Ishikawa (cell line): ENCODE data around the gene RFXANK.
A peak's percentile ranks its signal among the peaks of the same experiment; 100 is the strongest.

Experiments used
- CEBPB ChIP-seq: IDR thresholded peaks from 2 replicates; pipeline ENCODE4 v1.6.1; 2012
- CREB1 ChIP-seq: IDR thresholded peaks from 2 replicates; pipeline ENCODE4 v1.6.1; 2012; ENCODE audit warnings: low read depth
- EGR1 ChIP-seq: IDR thresholded peaks from 2 replicates; pipeline ENCODE4 v1.6.1; 2012
- EP300 ChIP-seq: IDR thresholded peaks from 2 replicates; pipeline ENCODE4 v1.6.1; 2012; ENCODE audit warnings: borderline replicate concordance
- FOXM1 ChIP-seq: IDR thresholded peaks from 2 replicates; pipeline ENCODE4 v1.6.1; 2012; ENCODE audit warnings: low read depth, borderline replicate concordance
- NFIC ChIP-seq: IDR thresholded peaks from 2 replicates; pipeline ENCODE4 v1.6.1; 2012
- RAD21 ChIP-seq: IDR thresholded peaks from 2 replicates; pipeline ENCODE4 v1.6.1; 2012; ENCODE audit warnings: low read depth
- TAF1 ChIP-seq: IDR thresholded peaks from 2 replicates; pipeline ENCODE4 v1.6.1; 2012; ENCODE audit warnings: low read depth, mild to moderate bottlenecking
- TCF12 ChIP-seq: IDR thresholded peaks from 2 replicates; pipeline ENCODE4 v1.6.1; 2012; ENCODE audit warnings: low read depth
- TEAD4 ChIP-seq: IDR thresholded peaks from 2 replicates; pipeline ENCODE4 v1.6.1; 2012
- YY1 ChIP-seq: IDR thresholded peaks from 2 replicates; pipeline ENCODE4 v1.6.1; 2012; ENCODE audit warnings: low read depth
- ZBTB7A ChIP-seq: IDR thresholded peaks from 2 replicates; pipeline ENCODE4 v1.6.1; 2012; ENCODE audit warnings: low read depth
- TF ChIP-seq, protein P1 (sequence below): IDR thresholded peaks from 2 replicates; pipeline ENCODE4 v1.6.1; 2012
- TF ChIP-seq, protein P2 (sequence below): IDR thresholded peaks from 2 replicates; pipeline ENCODE4 v1.6.1; 2012; ENCODE audit warnings: low read depth, mild to moderate bottlenecking
- TF ChIP-seq, protein P3 (sequence below): IDR thresholded peaks from 2 replicates; pipeline ENCODE4 v1.6.1; 2012

The RFXANK gene

DNA sequence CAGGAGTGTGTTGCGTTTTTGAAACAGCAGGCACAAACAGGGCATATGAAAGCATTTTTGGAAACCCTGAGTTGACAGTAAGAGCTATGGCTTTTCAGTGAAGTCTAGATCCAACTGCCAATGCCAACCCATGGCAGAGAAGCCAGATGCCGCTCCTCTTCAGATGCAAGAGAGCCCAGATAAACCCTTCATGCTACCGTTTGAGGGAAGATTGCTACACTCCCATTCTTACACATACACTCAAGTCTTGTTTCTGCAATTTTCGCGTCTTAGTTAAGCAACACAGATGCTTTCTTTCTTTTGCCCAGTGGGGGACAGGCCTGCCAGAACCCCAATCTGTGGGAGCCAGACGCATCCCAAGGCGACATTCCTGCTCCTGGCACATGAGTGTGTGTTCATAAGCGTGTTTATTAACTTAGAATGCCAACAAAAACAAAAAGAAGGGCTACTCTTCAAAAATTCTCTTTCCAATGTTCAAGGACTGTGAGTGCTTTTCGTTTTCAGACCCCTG is 10.5 kb upstream of the RFXANK start:
- TF ChIP-seq FOXM1 (no peak), YY1 (no peak), EGR1 (no peak), TCF12 (no peak), NFIC (no peak), TEAD4 (no peak), CREB1 (no peak)
- TF ChIP-seq, protein P1, sequence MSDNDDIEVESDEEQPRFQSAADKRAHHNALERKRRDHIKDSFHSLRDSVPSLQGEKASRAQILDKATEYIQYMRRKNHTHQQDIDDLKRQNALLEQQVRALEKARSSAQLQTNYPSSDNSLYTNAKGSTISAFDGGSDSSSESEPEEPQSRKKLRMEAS = no peak
- TF ChIP-seq, protein P2, sequence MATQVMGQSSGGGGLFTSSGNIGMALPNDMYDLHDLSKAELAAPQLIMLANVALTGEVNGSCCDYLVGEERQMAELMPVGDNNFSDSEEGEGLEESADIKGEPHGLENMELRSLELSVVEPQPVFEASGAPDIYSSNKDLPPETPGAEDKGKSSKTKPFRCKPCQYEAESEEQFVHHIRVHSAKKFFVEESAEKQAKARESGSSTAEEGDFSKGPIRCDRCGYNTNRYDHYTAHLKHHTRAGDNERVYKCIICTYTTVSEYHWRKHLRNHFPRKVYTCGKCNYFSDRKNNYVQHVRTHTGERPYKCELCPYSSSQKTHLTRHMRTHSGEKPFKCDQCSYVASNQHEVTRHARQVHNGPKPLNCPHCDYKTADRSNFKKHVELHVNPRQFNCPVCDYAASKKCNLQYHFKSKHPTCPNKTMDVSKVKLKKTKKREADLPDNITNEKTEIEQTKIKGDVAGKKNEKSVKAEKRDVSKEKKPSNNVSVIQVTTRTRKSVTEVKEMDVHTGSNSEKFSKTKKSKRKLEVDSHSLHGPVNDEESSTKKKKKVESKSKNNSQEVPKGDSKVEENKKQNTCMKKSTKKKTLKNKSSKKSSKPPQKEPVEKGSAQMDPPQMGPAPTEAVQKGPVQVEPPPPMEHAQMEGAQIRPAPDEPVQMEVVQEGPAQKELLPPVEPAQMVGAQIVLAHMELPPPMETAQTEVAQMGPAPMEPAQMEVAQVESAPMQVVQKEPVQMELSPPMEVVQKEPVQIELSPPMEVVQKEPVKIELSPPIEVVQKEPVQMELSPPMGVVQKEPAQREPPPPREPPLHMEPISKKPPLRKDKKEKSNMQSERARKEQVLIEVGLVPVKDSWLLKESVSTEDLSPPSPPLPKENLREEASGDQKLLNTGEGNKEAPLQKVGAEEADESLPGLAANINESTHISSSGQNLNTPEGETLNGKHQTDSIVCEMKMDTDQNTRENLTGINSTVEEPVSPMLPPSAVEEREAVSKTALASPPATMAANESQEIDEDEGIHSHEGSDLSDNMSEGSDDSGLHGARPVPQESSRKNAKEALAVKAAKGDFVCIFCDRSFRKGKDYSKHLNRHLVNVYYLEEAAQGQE = no peak

DNA sequence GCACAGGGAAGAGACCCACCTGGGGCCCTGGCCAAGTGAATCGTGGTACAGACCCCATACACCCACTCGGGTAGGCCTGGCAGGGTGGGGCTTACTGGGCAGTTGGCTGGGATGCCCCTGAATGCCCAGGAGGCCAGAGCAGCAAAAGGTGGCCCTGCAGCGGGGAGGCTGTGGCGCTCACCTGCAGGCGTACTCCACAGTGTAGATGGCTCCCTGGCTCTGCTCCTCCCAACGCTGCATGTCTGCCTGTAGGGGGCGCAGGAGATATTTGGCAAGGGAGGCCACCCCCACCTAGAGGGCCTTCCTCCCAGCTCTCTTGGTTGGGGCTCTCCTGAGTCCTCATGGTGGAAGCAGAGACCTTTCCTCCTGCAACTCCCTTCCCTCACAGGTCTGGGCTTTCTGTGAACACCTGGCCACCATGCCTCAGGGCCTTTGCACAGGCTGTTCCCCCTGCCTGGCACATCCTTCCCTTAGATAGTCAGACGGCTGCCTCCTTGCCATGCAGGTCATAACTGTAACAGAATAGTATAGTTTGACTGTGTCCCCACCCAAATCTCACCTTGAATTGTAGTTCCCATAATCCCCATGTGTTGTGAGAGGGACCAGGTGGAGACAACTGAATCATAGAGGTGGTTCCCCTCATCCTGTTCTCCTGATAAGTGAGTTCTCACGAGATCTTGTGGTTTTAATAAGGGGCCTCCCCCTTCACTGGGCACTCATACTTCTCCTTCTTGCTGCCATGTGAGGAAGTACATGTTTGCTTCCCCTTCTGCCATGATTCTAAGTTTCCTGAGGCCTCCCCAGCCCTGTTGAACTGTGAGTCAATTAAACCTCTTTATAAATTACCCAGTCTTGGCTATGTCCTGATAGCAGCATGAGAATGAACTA is 6.0 kb upstream of the RFXANK start:
- TF ChIP-seq, protein P2 = no peak
- TF ChIP-seq FOXM1 (no peak), TEAD4 (peak; percentile 95), CREB1 (no peak), YY1 (no peak), EGR1 (no peak), ZBTB7A (no peak), RAD21 (peak; percentile 79), TAF1 (no peak), NFIC (peak; percentile 58; the same call in 1 of the 2 replicates), TCF12 (no peak), EP300 (no peak), CEBPB (no peak)
- TF ChIP-seq, protein P3, sequence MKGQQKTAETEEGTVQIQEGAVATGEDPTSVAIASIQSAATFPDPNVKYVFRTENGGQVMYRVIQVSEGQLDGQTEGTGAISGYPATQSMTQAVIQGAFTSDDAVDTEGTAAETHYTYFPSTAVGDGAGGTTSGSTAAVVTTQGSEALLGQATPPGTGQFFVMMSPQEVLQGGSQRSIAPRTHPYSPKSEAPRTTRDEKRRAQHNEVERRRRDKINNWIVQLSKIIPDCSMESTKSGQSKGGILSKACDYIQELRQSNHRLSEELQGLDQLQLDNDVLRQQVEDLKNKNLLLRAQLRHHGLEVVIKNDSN = no peak
- TF ChIP-seq, protein P1 = no peak

DNA sequence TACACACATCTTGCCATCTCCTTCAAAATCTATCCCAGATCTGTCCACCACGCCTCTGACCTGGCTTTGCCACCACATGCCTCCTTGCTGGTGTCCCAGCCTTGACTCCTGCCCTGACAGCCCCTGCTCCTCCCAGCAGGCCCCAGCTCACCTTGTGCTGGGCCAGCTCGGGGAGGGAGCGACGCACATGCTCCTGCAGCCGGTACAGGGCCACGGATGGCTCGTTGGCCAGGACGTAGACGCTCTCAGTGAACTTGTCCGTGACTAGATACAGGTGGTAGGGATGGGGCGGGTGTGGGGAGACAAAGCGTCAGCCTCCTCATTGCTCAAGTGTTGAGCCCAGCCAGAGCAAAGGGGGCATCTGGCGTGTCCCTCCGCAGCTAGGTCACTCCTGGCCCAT is 5.3 kb upstream of the RFXANK start:
- TF ChIP-seq FOXM1 (no peak), CREB1 (no peak), EGR1 (no peak), CEBPB (no peak), RAD21 (no peak), TEAD4 (no peak)
- TF ChIP-seq, protein P1 = no peak
- TF ChIP-seq, protein P2 = no peak

DNA sequence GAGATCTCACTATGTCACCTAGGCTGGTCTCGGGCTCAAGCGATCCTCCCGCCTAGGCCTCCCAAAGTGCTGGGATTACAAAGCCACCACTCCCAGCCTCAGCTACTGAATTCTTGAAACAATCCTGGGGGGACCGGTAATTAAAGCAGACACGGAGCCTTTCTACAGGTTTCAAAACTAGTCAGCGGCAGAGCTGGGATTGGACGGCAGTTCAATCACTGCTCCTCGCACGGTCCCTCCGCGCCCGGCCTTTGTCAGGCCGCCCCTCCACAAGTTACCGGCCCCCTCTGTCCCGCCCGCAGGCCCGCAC is 335 bp upstream of the RFXANK start:
- TF ChIP-seq RAD21 = no peak
- no peak for TF ChIP-seq ZBTB7A
- TF ChIP-seq NFIC = no peak
- no peak for TF ChIP-seq YY1
- no peak for TF ChIP-seq FOXM1

DNA sequence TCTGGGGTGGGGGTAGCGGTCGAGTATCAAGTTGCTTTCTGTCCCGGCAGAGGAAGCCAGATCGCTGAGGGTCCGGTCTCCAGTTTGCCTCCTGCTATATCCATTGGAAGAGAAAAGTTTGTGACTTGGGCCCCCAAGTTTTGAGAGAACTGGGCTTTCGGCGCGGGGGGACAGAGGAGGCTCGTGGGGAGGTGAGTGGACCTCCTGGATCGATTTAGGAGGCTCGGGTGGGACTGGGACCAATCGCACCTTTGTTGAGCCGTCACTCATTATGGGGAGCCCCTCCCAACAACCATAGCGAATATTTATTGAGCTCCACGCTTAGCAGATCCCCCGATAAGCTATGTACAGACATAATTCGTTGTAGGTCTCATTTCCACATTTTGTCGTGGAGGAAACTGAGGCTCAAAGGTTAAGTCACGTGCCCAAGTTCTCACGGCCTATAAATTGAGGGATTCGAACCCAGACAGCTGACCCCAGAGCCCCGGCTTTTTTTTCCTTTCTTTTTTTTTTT is 909 bp downstream of the RFXANK start:
- TF ChIP-seq EP300 = no peak
- no peak for TF ChIP-seq EGR1
- TF ChIP-seq YY1 = no peak
- TF ChIP-seq NFIC = no peak
- TF ChIP-seq FOXM1 = no peak
- TF ChIP-seq CREB1 = no peak
- TF ChIP-seq TAF1 = no peak; the same call in 1 of the 2 replicates
- TF ChIP-seq TCF12 = no peak
- TF ChIP-seq, protein P1 = peak; percentile 33; the same call in 1 of the 2 replicates
- TF ChIP-seq ZBTB7A = no peak
- TF ChIP-seq, protein P3 = peak; percentile 75
- no peak for TF ChIP-seq RAD21
